Tibial nerve (tissue), 4 donors: Measurements from ENCODE around the gene SRPK3. TPM values are rescaled to one million over a fixed set of nuclear protein-coding genes. Genes with fewer than 3 reads are reported as not detected.

Source experiments
- DNase-seq, 2 donors: peaks; one replicate each; pipeline ENCODE4 v3.0.0-alpha.2; 2019; ENCODE audit warnings: low spot score in 2 of 2
- H3K27ac ChIP-seq, 4 donors: fragments of 200-600 bp; sonication (generic) in 3 of 4; one replicate each; pipeline ENCODE4 v1.5.1; 2017 to 2019; ENCODE audit warnings: mild to moderate bottlenecking in 1 of 4
- H3K27me3 ChIP-seq, 2 donors: fragments of 200-600 bp; sonication (generic) in 1 of 2; one replicate each; pipeline versions ENCODE4 v1.5.1 to v1.6.0; 2017 to 2019
- H3K36me3 ChIP-seq, 3 donors: fragments of 200-600 bp; sonication (generic); one replicate each; pipeline ENCODE4 v1.5.1; 2018 to 2019
- H3K4me1 ChIP-seq, 4 donors: fragments of 200-600 bp; sonication (generic) in 3 of 4; one replicate each; pipeline ENCODE4 v1.5.1; 2017 to 2019
- H3K4me3 ChIP-seq, 4 donors: fragments of 200-600 bp; sonication (generic) in 3 of 4; one replicate each; pipeline ENCODE4 v1.5.1; 2017 to 2019; ENCODE audit warnings: mild to moderate bottlenecking in 1 of 4, moderate library complexity in 1 of 4
- H3K9me3 ChIP-seq, 4 donors: fragments of 200-600 bp; sonication (generic) in 3 of 4; one replicate each; pipeline ENCODE4 v1.5.1; 2017 to 2019
- EP300 ChIP-seq, 2 donors: sonication (generic); formaldehyde crosslinking; IDR thresholded peaks; one replicate each; pipeline ENCODE4 v1.6.1; 2017; ENCODE audit warnings: antibody characterized with exemption in 2 of 2, mild to moderate bottlenecking in 1 of 2
- POLR2A ChIP-seq, 2 donors: fragments of 450-650 bp; IDR thresholded peaks; one replicate each; pipeline ENCODE4 v1.6.1; 2017; ENCODE audit warnings: antibody characterized with exemption in 2 of 2, mild to moderate bottlenecking in 2 of 2, moderate library complexity in 2 of 2
- WGBS, 2 donors: methylation state at CpG; one replicate each; pipeline ENCODE4 v1.1.5; 2018; 5-methylcytosine and 5-hydroxymethylcytosine counted together
- total RNA-seq, 4 donors: library from RNA; depleted of rRNA; stranded (reverse); fragments of >200 nt; gene quantifications; one replicate each; pipeline ENCODE4 v1.1.0, GENCODE V29; 2016
- TF ChIP-seq, protein P1 (sequence below), 5 experiments: fragments of 200-600 bp in 3 of 5; fragments of 450-650 bp in 2 of 5; sonication (generic) in 3 of 5; IDR thresholded peaks; one replicate each; pipeline ENCODE4 v1.5.1; 2016 to 2019; ENCODE audit warnings: antibody characterized with exemption in 5 of 5, mild to moderate bottlenecking in 3 of 5, moderate library complexity in 2 of 5

The SRPK3 gene
- total RNA-seq, 4 donors from 2014 or later, result 0.87 to 5.1 (median 1.4) TPM

DNA sequence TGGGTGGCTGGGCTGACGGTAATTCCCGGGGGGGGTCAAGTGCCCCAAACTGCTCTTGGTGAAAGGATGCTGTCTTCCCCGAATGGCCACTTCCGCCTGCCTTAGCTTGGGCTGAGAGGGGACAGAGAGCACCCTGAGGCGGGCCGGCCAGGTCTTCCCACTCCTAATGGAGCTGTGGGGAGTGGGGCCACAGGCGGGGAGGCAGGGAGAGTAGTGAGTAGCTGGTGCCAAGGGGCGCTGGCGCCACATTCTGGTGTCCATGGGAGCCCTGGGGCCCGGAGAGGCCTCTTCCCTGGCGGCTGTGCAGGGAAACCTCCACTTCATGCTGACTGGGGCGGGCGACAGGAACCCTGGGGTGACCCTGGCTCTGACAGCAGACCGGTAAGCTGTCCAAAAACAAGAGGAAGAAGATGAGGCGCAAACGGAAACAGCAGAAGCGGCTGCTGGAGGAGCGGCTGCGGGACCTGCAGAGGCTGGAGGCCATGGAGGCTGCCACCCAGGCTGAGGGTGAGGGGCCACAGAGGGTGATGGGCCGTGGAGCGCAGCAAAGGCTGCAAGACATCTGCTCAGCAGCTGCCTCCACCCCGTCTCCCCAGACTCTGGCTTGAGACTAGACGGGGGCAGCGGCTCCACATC is 2.7 kb downstream of the SRPK3 start:
- H3K27ac ChIP-seq, result no peak overlapping the region
- peaks cover 0 to 24% (median 11%) of the 10 kb centered on the region in 4 donors for H3K4me1 ChIP-seq
- H3K4me3 ChIP-seq, result no peak overlapping the region
- WGBS, 2 donors, result 80% methylated on average over 1 to 24 of the region's 24 CpGs
- no peak for TF ChIP-seq EP300 (IDR thresholded peaks at IDR 0.05)
- TF ChIP-seq, protein P1, sequence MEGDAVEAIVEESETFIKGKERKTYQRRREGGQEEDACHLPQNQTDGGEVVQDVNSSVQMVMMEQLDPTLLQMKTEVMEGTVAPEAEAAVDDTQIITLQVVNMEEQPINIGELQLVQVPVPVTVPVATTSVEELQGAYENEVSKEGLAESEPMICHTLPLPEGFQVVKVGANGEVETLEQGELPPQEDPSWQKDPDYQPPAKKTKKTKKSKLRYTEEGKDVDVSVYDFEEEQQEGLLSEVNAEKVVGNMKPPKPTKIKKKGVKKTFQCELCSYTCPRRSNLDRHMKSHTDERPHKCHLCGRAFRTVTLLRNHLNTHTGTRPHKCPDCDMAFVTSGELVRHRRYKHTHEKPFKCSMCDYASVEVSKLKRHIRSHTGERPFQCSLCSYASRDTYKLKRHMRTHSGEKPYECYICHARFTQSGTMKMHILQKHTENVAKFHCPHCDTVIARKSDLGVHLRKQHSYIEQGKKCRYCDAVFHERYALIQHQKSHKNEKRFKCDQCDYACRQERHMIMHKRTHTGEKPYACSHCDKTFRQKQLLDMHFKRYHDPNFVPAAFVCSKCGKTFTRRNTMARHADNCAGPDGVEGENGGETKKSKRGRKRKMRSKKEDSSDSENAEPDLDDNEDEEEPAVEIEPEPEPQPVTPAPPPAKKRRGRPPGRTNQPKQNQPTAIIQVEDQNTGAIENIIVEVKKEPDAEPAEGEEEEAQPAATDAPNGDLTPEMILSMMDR (IDR thresholded peaks at IDR 0.05), result no peak
- TF ChIP-seq POLR2A (IDR thresholded peaks at IDR 0.05), result no peak
- H3K27me3 ChIP-seq, result no peaks in the 10 kb centered on the region
- no peak for DNase-seq
- peaks cover 0 to 51% (median 0%) of the 10 kb centered on the region in 3 donors for H3K36me3 ChIP-seq
- no peaks in the 10 kb centered on the region for H3K9me3 ChIP-seq

DNA sequence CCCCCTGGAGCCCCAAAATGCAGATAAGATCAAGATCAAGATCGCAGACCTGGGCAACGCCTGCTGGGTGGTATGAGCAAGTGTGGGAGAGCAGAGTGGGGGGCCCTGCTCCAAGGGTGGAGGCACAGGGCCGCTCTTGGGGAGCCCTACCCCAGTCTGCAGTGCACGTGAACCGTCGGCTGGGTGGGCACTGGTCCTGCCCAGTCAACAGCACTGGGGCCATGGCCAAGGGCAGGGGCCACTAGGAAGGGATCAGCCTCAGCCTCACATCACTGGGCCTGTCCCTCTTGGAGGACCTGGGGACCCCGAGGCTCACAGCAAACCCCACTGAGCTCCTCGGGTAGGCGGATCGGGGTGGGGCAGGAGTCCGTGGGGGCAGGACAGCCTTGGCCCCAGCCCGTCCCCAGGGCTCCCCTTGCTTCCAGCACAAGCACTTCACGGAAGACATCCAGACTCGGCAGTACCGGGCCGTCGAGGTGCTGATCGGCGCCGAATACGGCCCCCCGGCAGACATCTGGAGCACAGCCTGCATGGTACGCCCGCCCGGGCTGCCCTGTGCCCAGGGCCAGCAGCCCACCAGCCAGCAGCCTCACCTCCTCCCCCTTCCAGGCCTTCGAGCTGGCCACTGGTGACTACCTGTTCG is 3.6 kb downstream of the SRPK3 start:
- H3K9me3 ChIP-seq, result no peaks in the 10 kb centered on the region
- H3K27me3 ChIP-seq, result no peaks in the 10 kb centered on the region
- no peak for DNase-seq
- peaks cover 0 to 61% (median 0%) of the 10 kb centered on the region in 3 donors for H3K36me3 ChIP-seq
- no peak overlapping the region for H3K27ac ChIP-seq
- H3K4me3 ChIP-seq, result no peak overlapping the region
- H3K4me1 ChIP-seq, result peaks cover 0 to 24% (median 11%) of the 10 kb centered on the region in 4 donors
- WGBS, 2 donors, result 89 to 90% methylated on average over 20 to 21 of the region's 27 CpGs
- TF ChIP-seq POLR2A (IDR thresholded peaks at IDR 0.05) (no peak), EP300 (IDR thresholded peaks at IDR 0.05) (no peak)
- TF ChIP-seq, protein P1 (IDR thresholded peaks at IDR 0.05), result no peak

DNA sequence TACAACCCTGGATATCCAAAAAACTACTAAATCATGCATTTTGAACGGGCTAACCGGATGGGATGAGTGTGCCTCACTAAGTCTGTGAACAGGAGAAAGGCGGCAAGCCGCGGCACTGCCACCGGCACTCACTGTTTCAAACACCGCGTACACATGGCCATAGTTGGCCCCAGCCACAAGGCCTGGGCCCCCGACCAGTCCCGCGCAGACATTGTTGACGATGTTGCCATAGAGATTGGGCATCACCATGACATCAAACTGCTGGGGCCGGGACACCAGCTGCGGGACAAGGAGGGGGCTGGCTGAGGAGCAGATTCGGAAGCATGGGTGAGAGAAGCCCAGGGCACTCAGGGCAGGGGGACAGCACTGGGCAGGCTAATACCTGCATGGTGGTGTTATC is 5.8 kb downstream of the SRPK3 start:
- Histone ChIP-seq H3K9me3 (no peaks in the 10 kb centered on the region), H3K4me3 (no peak overlapping the region), H3K27me3 (no peaks in the 10 kb centered on the region), H3K36me3 (peaks cover 0 to 69% (median 0%) of the 10 kb centered on the region in 3 donors), H3K4me1 (peaks cover 0 to 10% (median 0%) of the 10 kb centered on the region in 4 donors), H3K27ac (no peak overlapping the region)
- no peak for DNase-seq
- TF ChIP-seq, protein P1 (IDR thresholded peaks at IDR 0.05), result no peak
- TF ChIP-seq POLR2A (IDR thresholded peaks at IDR 0.05), result no peak
- TF ChIP-seq EP300 (IDR thresholded peaks at IDR 0.05), result no peak
- 97 to 100% methylated on average over 1 to 12 of the region's 15 CpGs for WGBS, 2 donors

DNA sequence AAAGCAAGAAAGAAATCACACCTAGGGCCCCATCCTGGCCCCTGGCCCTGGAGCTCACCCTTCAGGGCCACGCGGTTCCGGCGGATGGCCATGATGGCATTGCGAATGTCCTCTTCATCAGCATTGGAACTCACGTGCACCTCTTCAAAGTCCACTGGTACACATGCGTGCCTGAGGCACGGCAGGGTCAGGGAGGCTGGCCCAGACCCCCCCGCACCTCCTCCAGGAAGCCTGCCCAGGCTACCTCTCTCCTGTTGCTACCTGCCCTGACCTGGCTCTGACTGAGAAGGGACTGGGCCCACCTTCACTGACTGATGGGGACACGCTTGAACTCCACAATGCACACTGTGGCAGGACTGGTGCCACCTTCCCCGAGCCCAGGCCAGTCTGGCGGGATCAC is 8.8 kb downstream of the SRPK3 start:
- Histone ChIP-seq H3K4me1 (peaks cover 0 to 17% (median 0%) of the 10 kb centered on the region in 4 donors), H3K4me3 (no peak overlapping the region), H3K27ac (no peak overlapping the region), H3K9me3 (no peaks in the 10 kb centered on the region), H3K27me3 (no peaks in the 10 kb centered on the region), H3K36me3 (peaks cover 0 to 56% (median 0%) of the 10 kb centered on the region in 3 donors)
- no peak for DNase-seq
- TF ChIP-seq, protein P1 (IDR thresholded peaks at IDR 0.05), result no peak
- TF ChIP-seq POLR2A (IDR thresholded peaks at IDR 0.05) (no peak), EP300 (IDR thresholded peaks at IDR 0.05) (no peak)
- 91 to 92% methylated on average over 4 to 12 of the region's 12 CpGs for WGBS, 2 donors
